Measurements from ENCODE around the gene RFTN1.

The RFTN1 gene

DNA sequence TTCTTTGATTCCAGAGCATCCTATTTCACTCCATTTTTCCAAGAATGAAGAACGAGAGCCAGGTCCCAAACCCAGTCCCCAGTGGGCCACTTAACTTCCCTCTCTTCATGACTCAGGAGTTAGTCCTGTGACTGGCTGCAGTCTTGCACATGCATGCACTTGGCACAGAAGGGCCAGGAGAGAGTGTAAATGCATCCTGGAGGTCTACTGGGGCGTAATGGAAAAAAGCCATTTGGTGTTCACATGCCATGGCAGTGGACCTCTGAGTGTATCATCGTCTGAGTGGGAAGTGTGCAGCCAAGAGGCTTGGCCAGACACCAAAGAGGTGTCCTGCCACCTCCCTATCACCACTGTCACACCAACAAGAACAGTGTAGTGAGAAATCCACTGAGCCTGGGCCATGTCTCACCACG is 15.1 kb upstream of the RFTN1 start:
- DNase-seq (ENCODE audit: low spot score): no peak

DNA sequence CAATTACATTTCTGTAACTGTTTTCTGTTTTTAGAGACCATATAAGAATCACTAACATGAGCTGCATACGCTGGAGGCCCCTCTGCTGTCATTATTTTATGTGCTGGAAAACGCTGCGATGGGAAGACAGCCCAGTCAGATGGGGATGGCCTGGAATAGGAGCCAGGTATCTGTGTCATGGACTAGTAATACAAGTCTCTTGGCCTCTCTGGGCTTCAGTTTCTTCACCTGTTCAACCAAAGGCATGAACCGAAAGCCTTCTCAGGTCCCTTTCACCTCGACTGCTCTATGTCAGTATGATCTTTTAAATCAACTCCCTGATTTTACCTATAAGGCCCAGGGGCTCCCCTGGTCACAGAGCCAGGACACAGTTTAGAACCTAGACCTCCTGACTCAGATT is 14.6 kb upstream of the RFTN1 start:
- DNase-seq (ENCODE audit: low spot score): no peak

DNA sequence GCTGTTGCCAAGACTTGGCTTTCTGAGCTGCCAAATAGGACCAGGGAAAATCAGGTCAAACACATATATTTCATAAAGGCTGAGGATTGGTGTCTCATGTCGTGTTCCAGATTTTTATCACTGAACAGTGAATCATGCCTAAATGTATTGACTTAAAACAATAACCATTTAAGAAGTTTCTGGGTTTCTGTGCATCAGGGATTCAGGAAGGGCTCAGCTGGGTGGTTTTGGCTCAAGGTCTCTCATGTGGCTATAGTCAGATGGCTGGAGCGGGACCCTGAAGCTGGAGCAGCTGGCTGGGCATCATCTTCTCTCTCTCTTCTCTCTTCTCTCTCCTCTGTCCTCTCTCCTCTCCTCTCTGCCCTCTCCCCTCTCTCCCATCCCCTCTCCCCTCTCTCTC is 10.7 kb upstream of the RFTN1 start:
- DNase-seq (ENCODE audit: low spot score): no peak

DNA sequence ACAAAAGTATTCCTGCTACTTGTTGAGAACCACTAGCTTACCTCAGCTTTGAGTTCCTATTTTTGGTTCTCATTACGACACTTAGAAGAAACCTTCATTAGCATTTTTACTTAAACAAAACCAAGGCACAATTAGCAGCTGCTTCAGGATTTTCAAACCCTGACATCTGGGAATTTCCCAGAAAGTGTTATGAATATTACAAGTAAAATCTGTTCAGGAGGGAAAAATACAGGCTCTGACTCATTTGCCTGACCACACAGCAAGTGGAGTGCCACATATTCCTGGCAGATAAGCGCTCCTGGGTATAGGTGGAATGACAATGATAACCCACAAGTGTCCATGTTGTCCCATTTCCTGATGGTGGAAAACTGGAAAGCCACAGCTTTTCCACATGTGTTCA is 10.3 kb upstream of the RFTN1 start:
- no peak for DNase-seq (ENCODE audit: low spot score)

DNA sequence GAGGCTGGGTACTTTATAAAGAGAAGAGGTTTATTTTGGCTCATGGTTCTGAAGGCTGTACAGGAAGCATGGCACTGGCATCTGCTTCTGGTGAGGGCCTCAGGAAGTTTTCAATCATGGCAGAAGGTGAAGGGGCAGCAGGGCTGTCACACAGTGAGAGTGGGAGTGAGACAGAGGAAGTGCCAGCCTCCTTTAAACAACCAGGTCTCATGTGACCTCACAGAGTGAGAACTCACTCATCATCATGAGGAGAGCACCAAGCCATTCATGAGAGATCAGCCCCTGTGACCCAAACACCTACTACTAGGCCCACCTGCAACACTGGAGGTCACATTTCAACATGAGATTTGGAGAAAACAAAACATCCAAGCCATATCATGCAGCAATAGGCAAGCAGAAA is 9.3 kb upstream of the RFTN1 start:
- no peak for DNase-seq (ENCODE audit: low spot score)

DNA sequence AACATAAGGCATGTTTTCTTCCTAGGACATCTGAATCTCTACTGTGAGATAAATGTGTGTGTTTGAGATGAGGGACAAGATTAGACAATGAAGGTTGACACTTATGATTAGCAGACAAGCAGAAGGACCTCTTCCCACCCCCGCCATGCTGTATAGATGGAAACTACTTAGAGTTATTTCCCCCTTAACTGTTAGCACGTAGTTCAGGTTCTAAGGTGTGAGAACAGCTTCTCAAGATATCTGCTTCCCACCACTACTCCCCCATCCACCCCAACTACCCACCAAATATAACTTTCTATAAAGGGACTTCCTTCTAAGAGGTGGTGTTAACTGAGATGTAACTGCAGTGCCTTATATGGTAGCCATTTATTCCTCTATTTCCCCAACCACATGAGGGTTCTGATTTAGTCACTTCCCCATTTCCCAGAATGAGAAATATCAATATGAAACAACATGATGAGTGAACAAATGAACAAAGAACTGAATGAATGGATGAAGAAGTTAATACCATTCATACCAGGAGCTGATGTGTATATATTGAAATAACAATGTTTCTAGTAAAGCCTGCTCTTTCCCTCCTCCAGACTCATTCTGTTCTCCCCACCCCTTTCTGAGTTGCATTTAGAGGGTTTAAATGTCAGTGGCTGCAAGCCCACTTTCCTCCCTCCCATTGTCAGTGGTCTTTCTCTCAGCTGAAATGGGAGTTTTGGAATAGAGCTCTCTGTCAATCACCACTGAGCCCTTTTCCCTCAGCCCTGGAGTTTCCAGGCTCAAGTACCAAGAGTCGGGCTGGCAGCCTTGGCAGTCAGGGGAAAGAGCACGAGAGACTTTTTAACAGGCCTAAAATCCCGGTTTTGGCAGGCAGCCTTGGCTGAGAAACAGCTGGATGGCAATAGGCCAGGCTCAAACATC is 7.7 kb upstream of the RFTN1 start:
- no peak for DNase-seq (ENCODE audit: low spot score)

DNA sequence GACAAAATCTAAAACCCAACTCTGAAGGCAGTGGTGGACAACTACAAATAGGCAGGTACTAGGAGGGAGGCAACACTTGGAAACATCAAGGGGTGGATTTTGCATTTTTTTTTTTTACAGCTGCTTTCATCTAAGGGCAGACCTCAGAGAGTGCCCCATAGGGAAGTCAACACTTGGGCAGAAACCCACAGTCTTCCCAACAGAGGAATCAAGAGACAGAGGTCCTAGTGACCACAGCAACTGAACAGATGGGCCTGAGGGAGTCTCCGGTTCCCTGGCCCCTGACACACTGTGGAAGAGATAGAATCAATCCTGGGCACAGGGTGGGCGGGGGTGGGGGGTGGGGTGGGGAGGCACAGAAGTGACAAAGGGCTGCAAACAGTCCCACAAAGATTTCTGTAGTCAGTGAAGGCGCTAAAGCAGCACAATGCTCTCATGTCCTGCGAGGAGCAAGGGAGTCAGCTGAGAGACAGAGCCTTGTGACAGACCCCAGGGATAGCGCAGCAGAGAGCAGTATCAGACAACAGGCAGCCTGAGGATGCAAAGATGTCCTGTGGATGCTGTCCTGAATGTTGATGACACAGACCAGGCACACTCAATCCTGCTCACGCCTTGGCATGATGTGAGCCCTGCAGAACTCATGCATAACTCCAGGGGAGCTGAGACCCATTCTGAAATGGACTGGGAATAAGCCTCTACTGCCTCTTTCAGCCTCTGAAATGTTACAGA is 6.9 kb upstream of the RFTN1 start:
- no peak for DNase-seq (ENCODE audit: low spot score)

DNA sequence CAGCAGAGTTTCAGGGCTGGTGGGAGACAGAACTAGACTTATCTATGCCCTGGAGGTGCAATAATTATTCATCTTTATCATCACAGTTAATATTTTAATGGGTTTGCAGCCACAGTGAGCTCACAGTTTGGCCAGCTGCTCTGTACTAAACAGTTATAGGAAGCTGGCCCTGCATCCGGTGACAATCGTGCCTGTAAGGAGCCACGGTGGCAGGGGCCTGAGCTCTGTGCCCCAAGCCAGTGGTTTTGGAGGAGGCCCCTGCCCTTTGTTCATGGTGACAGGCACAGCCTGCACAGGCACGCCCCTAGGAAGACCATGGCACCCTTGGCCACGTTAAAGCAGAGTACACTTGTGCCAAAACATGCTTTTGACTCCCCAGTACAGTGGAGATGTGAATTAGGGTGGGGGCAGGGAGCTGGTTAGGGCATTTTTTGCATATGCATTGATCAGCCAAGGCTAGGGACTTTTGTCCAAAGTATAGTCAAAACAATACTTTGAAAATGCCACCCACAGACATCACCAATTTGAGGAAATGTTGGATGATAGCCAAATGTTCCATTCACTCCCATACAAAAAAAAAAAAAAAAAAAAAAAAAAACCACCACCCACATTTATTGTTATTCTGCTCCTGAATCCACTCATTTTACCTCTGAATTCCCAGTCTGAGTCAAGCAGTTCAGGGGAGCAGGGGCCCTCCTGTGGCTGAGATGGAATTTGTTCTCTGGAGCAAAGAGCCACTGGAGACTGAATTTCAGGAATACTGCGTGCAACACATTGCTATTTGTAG is 3.4 kb upstream of the RFTN1 start:
- DNase-seq (ENCODE audit: low spot score): peak; percentile 42

DNA sequence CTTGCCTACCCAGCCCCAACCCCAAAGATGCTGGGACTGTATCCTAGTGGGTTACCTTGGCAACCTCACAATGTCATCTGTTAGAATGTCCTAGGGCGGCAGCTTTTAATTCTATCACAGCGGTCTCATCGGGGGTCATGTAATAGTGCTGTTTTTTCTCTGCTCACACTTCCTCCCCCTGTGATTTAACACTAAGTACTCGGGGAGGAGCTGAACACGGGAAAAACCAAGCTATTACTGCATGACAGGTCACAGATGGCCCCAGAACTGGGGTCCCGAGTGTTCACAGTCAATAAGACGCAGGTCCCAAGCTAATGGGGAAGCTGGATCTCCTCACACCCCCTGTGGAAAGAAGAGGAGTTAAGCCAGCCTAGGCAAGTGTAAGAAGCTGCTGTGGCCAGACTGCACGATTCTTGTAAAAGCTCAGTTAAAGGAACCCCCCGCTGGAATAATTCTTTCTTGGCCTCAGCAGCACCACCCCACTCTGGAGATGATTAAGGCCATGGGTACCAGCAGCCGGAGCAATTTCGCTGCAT is 2.5 kb upstream of the RFTN1 start:
- no peak for DNase-seq (ENCODE audit: low spot score)

DNA sequence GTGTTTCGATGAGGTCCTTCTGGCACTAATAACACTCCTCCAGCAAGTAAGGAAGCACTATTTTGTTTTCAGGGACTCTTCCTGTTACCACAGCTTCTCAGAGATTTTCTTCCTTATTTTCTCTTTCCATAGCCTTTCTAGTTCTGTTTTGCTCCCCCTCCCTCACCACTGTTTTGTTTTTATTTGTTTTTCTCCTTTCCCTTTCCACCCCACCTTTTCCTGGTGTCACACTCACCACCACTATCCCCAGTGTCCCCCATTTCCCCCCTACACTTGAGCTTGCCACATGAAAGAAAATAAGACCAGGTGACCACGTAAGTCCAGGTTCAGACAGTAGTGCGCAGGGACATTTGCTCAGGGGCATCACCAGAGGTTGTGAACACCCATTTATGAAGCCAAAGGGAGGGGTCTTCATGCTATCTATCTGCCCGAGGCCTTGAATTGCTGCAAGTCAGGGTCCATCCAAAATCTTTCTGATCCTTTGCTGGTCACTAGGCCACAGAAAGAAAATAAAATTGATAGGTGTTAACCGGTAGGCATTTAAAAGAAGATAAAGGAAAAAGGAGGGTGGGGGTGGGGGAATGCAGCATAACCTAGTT is 1.4 kb upstream of the RFTN1 start:
- DNase-seq (ENCODE audit: low spot score): no peak

DNA sequence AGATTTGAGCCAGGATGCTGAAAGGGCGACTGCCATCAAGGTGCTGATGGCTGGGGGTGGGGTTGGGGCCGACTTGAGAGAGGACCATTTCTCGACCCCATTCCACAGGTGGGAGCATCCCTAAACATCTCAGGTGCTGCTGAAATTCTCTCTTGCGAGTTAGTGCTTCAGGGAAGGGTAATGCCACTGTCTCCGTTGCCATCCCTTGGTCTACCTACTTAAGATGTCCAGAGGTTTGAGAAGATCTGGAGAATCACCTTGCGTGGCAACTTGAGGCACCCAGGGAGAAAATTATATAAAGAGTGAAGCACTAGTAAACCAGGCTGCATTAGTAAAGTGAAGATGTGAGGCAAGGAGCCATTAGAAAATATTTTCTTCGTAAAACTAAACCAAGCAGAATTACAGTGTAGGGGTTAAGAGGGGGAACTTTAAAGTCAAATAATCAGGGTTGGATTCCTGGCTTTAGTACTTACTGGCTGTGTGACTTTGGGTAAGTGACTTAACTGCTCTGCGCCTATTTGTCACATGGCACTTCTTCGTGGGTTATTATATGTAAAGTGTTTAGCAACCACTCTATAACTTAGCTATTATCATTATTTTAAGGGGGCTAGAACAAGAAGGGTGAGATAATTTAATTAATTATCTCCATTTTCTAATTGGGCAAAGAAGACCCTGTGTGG is 662 bp upstream of the RFTN1 start:
- DNase-seq (ENCODE audit: low spot score): no peak

DNA sequence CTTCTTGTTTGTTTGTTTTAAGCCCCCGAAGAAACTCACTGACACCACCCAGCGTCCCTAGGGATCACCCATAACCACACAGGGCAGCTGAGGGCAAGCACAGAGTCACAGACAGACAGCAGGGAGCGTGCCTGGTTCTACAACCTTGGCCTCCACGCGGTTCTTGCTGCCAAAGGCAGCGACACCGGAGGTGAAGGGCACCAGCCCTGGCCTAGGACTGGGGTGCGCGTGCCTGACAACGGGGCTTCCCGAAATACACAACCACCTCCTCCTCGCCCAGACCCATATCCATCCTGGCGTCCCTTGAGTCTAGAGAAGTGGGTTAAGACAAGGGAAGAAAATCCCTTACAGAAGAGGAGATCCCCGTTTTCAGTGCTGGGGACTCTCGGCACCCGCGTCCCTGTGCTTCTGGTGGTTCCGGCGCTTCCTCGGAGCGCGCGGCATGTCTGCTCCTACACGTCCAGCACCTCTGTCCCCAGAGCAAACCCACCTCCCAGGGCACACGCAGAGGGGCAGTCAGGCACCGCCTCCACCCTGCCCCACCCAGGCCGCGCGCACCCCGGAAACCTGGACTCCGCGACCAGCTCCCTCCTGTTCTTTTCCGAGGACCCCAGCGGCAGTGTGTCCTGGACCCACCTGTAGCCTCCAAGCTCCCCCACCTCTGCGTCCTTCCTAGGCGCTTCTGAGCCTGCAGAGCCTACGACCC is 911 bp downstream of the RFTN1 start:
- no peak for DNase-seq (ENCODE audit: low spot score)

DNA sequence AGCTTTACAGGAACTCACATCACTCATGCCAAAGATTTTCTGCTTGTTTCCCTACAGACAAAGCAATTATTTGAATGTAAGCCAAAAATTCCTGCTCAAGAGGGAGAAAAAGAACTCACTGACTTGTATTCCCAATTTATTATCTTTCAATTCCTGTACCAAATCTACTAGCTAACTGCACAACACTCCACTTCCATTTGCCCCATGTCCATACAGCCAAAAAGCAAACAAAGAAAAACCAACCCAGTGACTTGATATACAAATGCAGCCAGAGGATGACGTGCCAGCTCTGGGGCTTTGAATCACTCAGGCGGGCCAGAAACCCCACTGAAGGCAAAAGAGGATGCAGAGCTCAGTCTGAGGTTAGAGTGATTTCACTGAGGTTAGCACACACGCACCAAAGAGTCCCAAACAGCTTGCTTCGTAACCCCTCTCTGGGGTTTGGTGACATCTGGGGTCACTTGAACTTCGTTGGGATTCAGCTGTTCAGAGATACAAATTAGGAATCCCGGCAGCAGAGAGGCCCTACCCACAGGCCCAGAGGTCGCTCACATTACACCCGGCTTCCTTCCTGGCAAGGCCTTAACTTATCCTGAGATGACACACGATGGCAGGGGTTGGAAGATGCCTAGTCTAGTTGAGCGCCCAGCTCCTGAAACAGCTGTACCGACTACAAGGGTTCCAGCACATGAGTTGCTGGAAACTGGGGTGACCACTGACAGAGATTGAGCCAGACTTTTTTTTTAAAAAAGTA is 1.6 kb downstream of the RFTN1 start:
- no peak for DNase-seq (ENCODE audit: low spot score)

DNA sequence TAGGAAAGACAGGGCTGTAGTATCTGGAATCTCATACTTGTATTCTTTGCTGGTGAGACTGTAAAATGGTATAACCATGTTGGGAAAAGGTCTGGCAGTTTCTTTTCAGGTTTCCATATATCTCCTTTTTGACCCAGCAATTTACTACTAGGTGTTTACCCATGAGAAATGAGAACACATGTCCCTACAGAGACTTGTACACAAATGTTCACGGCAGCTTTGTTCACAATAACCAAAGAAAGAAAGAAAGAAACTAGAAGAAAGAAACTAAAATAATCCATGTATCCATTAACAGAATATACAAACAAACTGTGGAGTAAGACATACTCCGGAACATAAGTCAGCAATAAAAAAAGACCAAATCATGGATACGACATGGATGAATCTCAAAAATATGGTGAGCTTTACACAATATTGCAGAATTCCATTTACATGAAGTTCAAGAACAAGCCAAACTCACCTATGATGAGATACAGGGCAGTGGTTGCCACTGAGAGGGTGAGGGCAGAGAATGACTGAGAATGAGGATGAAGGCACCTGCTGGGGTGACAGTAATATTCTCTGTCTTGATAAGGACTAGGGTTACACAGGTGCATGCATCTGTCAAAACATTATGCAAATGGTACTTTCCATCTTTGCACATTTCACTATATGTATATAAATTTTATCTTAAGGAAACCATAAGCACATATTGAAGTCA is 2.7 kb downstream of the RFTN1 start:
- no peak for DNase-seq (ENCODE audit: low spot score)

DNA sequence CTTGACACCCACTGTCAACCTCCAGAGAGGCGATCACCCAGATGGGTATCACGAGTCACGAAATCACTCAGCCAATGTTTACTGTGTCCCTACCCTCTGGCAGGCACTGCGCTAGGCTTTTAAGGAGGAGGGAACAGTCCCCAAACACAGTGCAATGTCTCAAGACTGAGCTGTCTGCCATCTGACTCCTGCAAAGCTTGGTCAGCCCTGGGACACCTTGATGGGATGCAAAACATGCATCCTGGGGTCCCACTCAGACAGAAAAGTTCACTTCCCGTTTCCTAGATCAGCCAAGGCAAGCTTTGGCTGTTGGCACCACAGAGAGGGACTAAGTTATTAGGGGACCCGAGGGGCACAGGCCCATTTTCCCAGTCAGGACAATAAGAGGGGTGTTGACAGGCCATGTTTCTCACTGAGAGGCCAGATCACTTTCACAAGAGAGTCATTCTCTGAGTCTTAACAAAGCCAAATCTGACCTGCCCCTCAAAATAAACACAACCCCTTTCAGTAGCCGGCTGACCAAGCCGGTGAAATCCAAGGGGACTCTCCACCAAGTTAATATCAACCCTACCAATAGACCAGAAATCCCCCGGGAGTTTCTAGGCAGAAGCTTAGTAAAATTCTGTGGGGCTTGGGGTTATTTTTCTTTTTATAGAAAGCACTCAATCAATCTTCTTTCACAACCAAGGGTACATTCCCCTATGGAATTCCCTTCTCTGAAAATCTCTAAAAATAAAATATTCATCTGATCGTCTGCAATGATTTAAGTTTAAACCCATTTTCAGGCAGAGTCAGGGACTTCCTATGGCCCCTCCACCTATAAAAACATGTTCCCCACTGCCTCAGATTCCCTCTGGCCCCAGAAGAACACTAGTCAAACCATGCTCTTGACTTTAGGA is 3.5 kb downstream of the RFTN1 start:
- no peak for DNase-seq (ENCODE audit: low spot score)

DNA sequence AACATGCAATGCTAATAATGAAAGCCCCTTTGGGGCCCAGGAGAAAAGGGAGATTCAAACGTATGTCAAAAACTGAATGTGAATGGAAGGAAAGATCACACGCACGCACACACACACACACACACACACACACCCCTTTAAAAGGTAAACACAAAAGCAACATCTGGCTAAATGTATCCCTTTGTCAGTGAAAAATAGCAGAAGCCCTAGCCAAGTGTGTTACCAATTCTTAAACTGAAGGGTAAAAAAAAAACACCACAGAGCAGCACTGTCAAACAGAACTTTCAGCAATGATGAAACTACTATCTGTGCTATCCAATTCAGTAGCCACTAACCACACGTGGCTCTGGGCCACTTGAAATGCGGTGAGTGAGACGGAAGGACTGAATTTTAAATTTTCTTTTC is 4.9 kb downstream of the RFTN1 start:
- no peak for DNase-seq (ENCODE audit: low spot score)

DNA sequence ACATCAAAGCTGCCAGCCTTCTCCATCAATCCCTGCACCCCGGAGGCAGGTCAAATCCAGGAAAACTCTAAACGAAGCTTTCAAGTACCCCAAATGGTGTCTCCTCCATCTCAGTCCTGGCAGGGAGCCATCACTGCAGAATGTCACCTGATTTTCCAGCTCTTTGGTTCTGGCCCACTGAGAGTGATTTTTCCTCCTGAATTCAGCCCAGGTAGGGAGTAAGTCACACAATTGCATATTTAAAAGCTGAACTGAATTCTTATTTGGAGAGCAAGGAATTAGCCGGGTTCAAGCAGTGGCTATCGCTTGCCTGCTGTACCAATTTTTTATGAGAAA is 5.3 kb downstream of the RFTN1 start:
- no peak for DNase-seq (ENCODE audit: low spot score)

DNA sequence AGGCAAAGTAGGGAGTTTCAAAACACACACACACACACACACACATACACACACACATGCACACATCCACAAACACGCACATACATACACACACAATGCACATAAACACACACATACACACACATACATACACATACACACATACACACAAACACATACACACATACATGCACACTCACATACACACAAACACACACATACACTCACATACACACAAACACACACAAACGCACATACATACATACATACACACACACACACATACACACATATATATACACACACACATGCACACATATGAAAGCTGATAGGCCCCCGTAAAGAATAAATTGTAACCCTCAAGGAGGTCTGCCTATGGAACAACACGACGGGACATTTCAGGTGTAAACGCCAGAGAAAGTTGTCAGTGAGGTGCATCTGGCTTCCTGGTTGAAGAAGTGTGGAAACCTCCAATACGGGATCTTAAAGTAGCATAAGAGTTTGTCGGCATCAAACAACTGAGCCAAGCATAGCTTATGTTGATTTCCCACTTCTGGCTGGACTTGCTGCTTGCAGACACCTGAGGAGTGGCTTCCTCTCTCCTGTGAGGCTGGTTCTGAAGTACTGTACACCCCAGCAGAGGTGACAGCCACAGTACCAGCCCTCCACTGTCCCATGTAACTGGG is 5.8 kb downstream of the RFTN1 start:
- DNase-seq (ENCODE audit: low spot score): no peak
